ENCODE measurements around the gene ETFA.

The ETFA gene

DNA sequence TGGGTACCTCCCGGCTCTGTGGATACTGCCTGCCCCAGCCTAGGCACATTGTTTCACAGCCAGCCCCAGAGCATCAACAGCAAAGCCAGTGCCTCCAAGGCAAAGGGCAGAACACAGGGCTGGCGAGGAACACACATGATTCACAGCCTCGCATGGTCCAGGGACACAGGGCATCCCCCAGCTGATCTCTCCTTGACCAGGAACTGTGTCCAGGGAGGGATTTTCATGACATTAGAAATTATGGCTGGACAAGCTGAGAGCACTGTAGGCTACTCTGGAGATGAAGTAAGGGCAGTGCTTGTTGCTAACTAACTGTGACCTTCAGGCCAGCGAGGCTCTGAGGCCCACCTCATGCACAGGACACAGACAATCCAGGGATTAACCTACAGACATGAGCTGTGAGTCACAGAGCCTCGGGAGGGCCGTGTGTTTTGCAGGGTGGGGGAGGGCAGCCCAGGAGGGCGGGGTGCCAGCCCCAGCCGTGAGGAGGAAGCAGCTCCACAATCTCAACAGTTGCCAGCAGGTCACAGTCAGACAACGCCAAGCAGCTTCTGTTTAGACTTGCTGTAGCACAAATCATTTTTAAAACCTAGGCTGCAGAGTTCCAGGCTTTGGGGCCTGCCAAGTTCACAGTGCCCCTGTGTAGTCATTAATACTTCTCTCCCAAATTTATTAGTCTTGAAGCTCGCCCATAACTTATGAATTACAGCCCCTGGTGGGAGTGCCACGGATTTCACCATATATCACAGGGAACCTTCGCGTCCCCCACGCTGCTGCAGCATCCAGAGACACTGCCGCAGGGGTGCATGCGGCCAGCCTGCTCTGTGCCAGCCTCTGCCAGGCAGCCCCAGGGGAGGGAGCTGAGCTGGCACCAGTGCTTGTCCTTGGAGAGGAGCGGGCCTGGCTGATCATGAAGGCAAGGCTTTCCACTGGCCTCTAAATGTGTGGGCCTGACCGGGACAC is 114.7 kb downstream of the ETFA start:
- Mint-ChIP-seq H3K27me3 (ENCODE audit: low read depth) (no peaks in the 10 kb centered on the region), H3K4me1 (ENCODE audit: low read depth) (no peaks in the 10 kb centered on the region), H3K36me3 (ENCODE audit: low read depth) (no peaks in the 10 kb centered on the region), H3K27ac (no peak overlapping the region), H3K9me3 (no peaks in the 10 kb centered on the region), H3K4me3 (no peak overlapping the region)

DNA sequence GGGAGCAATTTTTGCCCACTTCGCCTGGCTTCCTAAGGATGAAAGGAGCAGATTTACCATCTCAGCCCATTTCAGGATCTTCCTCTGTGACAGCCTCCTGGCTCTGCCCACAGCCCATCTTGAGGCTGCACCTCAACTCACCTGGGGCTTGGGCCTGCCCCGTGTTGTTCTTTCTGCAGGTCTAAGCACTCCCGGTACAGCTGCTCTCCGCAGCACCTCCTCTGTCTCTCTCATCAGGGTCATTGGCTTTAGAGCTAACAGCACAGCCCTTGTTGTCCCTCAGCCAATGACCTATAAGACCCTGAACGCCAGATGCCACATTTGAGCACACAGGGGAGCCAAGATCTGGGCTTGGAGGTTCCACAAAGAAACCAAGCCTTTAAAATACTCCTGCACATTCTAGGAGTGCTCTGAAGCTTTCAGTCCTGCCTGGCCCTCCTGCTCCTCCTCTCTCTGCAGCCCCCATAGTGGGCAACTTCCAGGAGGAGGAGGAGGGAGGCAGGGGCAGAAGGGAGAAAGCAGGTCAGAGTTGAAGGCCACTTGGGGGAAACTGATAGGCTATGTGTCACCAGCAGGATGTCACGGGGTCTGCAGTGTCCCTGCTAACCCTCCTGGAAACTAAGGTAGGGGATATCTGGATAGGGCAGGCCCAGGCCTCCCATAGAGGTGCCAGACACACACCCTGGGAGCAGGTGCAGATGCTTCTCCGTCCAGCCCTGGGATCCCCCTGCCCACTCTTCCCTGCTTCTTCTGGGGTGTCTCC is 115.6 kb downstream of the ETFA start:
- Mint-ChIP-seq H3K9me3 (no peaks in the 10 kb centered on the region), H3K36me3 (ENCODE audit: low read depth) (no peaks in the 10 kb centered on the region), H3K4me3 (no peak overlapping the region), H3K27ac (no peak overlapping the region), H3K4me1 (ENCODE audit: low read depth) (peaks cover 5% of the 10 kb centered on the region), H3K27me3 (ENCODE audit: low read depth) (peaks cover 7% of the 10 kb centered on the region)

DNA sequence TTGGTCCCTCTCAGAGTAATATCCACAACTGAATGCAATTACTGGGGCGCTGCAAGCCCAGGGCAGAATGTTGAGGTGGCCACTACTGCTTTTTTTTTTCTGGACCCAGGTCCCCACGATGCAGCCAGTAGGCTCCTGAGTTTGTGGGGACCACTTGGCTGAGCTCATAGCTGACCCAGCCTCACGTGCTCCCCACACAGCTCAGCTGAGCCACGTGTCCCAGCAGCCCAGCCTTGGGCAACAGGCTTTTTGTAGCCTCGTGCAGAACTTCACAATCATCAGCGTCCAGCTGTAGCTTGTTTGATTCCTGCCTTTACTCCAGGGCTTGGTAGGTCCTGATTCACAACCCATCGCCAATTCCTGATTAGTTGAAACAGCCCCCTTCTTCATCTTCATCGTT is 117.3 kb downstream of the ETFA start:
- Mint-ChIP-seq H3K27me3 (ENCODE audit: low read depth) (peaks cover 21% of the 10 kb centered on the region), H3K4me3 (no peak overlapping the region)

DNA sequence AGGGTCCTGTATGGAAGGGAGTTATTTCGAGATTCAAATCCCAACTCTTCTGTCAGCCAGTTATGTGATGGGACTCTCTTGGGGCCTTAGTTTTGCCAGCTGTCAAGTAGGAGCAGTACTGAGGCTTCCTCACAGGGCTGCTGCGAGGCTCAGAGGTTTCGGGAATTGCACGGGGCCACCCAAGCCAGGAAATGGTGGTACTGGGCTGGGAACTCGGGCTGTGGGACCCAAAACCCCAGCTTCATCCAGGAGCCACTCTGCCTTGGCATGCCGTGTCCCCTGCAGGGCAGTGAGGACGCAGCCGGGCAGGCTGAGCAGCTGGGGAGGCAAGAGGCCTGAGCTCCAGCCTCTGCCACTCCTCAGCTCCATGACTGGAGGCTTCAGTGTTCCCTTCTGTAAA is 118.6 kb downstream of the ETFA start:
- Mint-ChIP-seq H3K4me1 (ENCODE audit: low read depth) (peaks cover 11% of the 10 kb centered on the region), H3K9me3 (no peaks in the 10 kb centered on the region), H3K27me3 (ENCODE audit: low read depth) (peaks cover 31% of the 10 kb centered on the region), H3K4me3 (no peak overlapping the region), H3K27ac (no peak overlapping the region), H3K36me3 (ENCODE audit: low read depth) (no peaks in the 10 kb centered on the region)

More for the DNA sequence above, 117.3 kb downstream of the ETFA start:
- Mint-ChIP-seq H3K27ac (no peak overlapping the region), H3K4me1 (ENCODE audit: low read depth) (peaks cover 11% of the 10 kb centered on the region), H3K9me3 (no peaks in the 10 kb centered on the region), H3K36me3 (ENCODE audit: low read depth) (no peaks in the 10 kb centered on the region)

DNA sequence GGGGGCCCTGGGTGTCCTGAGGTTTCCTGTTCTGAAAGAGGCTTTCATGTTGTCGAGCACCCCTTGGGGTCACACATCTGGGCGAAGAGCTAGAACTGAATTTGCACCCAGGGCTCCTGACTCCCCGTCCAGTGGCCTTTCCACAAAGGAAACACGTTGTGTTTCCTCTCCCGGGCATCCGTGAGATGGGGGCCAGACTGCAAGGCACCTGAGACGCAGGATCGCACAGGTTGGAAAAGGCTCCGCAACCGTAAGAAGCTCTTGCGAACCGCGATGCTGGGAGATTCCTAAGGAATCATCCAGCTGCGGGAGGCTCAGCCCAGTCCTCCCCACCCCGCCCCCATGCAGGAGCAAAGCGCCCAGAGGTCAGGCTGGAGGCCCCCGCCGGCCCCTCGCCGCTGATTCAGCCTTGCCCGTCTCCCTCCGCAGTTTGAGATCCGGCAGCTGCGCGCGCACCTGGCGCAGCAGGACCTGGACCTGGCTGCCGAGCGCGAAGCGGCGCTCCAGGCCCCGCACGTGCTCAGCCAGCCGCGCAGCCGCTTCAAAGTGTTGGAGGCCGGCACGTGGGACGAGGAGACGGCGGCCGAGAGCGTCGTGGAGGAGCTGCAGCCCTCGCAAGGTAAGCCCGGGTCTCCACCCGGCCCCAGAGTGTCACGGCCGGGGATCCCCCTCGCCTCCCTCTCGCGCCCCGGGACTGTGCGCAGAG is 119.6 kb downstream of the ETFA start:
- no peaks in the 10 kb centered on the region for H3K9me3 Mint-ChIP-seq
- H3K36me3 Mint-ChIP-seq (ENCODE audit: low read depth): no peaks in the 10 kb centered on the region
- peaks cover 11% of the 10 kb centered on the region for H3K4me1 Mint-ChIP-seq (ENCODE audit: low read depth)
- H3K4me3 Mint-ChIP-seq: no peak overlapping the region
- H3K27ac Mint-ChIP-seq: no peak overlapping the region
- H3K27me3 Mint-ChIP-seq (ENCODE audit: low read depth): peaks cover 31% of the 10 kb centered on the region

DNA sequence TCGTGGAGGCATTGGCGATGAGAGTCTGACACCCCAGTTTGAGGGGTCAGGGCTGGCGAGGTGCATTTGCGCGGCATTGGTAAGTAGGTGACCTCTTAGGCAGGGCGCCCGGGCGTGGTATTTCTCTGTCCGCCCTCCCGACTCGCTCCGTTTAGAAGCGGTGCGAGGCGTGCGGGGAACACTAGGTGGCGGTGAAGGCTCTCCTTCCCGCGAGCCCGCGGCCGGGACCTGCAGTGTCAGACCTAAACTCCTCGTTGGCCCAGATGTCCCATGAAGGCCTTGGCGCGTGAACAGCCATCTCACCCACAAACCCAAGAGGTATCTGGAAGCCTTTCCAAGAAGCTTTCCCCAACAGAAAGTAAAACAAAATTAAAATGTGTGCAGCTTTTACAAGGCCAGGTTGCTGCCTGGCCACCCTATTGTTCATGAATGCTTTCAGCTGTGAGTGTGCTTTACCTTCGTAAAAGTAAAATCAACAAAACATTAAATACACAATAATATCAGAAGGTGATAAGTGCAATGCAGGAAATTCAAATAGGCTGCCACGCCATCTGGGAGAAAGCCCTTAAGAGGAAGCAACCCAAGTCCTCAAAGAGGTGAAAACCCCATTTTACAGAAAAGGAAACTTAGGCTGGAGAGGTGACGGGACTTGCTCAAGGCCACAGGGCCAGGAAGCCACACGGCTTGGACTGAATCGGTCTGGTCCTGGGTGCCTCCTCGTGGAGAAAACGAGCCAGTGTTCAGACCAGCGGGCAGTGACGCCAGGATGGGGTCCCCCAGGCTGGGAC is 120.3 kb downstream of the ETFA start:
- peaks cover 31% of the 10 kb centered on the region for H3K27me3 Mint-ChIP-seq (ENCODE audit: low read depth)
- H3K4me3 Mint-ChIP-seq: peak overlapping the region; percentile 36
- no peaks in the 10 kb centered on the region for H3K9me3 Mint-ChIP-seq
- no peaks in the 10 kb centered on the region for H3K36me3 Mint-ChIP-seq (ENCODE audit: low read depth)
- no peak overlapping the region for H3K27ac Mint-ChIP-seq
- peaks cover 11% of the 10 kb centered on the region for H3K4me1 Mint-ChIP-seq (ENCODE audit: low read depth)

DNA sequence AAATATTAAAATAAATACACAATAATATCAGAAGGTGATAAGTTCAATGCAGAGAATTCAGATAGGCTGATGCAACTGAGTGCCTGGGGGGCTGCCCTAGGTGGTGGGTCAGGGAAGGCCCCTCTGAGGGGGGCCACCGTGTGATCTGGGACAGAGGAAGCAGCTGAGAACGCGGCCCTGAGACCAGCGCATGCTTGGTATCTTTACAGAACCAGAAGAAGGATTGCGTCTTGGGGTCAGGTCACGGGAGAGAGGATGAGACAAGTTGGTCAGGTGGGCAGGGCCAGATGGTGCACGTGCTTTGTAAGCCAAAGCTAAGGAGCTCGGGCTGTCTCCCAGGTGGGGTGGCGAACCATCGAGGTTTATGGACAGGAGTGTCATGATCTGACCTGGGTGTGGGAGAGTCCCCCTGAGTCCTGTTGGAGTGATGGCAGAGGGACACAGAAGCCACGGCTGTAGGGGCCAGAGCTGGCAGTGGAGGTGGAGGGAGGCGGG is 121.2 kb downstream of the ETFA start:
- Mint-ChIP-seq H3K4me1 (ENCODE audit: low read depth) (peaks cover 11% of the 10 kb centered on the region), H3K9me3 (no peaks in the 10 kb centered on the region), H3K36me3 (ENCODE audit: low read depth) (no peaks in the 10 kb centered on the region), H3K27me3 (ENCODE audit: low read depth) (peaks cover 37% of the 10 kb centered on the region), H3K4me3 (peak overlapping the region; percentile 47), H3K27ac (peak overlapping the region; percentile 32)

DNA sequence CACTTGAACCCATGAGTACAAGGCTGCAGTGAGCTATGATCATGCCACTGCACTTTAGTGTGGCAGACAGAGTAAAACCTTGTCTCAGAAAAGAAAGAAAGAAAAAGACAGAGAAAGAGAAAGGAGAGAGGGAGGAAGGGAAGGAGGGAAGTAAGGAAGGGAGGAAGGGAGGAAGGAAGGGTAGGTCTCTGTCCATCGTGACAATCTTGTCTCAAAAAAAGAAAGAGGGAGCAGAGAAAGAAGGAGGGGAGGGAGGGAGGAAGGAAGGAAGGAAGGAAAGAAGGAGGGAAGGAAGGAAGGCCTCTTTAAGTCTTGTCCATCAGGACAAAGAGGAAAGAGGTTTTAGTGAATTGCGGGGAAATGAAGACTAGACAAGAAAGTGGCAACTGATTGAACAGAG is 122.2 kb downstream of the ETFA start:
- H3K36me3 Mint-ChIP-seq (ENCODE audit: low read depth): no peaks in the 10 kb centered on the region
- H3K4me3 Mint-ChIP-seq: no peak overlapping the region
- peaks cover 11% of the 10 kb centered on the region for H3K4me1 Mint-ChIP-seq (ENCODE audit: low read depth)
- no peak overlapping the region for H3K27ac Mint-ChIP-seq
- H3K27me3 Mint-ChIP-seq (ENCODE audit: low read depth): peaks cover 38% of the 10 kb centered on the region
- H3K9me3 Mint-ChIP-seq: no peaks in the 10 kb centered on the region

DNA sequence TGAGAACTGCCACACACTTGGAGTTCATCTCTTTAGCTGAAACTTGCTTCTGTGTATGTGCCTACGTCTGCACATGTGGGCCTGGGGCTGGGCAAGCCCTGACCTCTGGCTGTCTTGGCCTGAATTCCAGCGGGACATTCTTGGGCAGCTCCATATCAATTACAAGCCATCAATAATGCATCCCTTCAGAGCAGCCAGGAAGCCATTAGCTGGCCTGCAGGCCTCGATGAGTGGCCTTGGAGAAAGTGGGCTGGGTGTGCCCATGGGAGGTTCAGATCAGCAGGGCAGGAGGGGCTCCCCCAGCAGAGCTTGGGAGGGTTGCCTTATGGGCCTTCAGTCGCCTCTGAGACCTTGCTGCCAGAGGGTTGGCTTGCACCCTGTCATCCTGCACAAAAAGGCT is 124.1 kb downstream of the ETFA start:
- H3K4me1 Mint-ChIP-seq (ENCODE audit: low read depth): peaks cover 11% of the 10 kb centered on the region
- peaks cover 43% of the 10 kb centered on the region for H3K27me3 Mint-ChIP-seq (ENCODE audit: low read depth)
- no peaks in the 10 kb centered on the region for H3K9me3 Mint-ChIP-seq
- H3K36me3 Mint-ChIP-seq (ENCODE audit: low read depth): no peaks in the 10 kb centered on the region
- no peak overlapping the region for H3K27ac Mint-ChIP-seq
- no peak overlapping the region for H3K4me3 Mint-ChIP-seq

DNA sequence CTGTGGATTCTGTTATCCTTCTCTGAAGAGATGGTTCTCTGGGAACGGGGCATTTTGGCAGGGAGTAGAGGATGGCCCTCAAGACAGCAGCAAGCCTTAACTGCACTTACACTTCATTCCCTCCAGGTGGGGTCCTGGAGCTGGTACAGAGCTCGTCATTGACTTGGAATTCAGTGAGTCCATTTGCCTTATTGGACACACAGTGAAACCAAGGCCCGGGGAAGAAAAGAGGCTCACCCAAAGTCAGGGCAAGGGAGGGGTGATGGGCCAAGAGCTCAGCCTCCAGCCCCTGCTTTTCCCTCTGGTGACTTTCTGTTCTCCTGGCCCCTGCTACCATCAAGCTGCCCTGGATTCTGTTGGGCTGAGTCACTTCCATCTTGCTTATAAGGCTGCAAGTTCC is 125.6 kb downstream of the ETFA start:
- Mint-ChIP-seq H3K4me1 (ENCODE audit: low read depth) (peaks cover 15% of the 10 kb centered on the region), H3K9me3 (no peaks in the 10 kb centered on the region), H3K36me3 (ENCODE audit: low read depth) (no peaks in the 10 kb centered on the region), H3K27me3 (ENCODE audit: low read depth) (peaks cover 44% of the 10 kb centered on the region), H3K27ac (no peak overlapping the region), H3K4me3 (no peak overlapping the region)

DNA sequence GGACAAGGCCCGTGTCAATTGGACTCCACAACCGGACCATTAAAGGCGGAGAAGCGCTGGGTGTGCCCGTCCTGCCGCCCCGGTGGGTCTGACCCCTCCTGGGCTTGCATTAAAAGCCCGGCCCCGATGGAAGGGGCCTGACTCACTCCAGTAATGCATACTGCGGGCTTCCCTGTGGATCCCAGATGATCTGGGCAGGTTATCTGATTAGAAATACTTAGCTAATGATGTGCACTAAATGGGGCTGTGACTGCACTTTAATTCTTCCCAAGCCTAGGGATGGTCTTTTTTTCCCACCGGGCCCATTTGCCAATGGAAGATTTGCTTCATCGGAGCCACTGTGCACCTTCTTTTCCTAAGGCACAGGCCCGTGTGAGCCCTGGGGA is 126.6 kb downstream of the ETFA start:
- no peak overlapping the region for H3K4me3 Mint-ChIP-seq
- no peak overlapping the region for H3K27ac Mint-ChIP-seq
- no peaks in the 10 kb centered on the region for H3K9me3 Mint-ChIP-seq
- H3K27me3 Mint-ChIP-seq (ENCODE audit: low read depth): peaks cover 43% of the 10 kb centered on the region
- no peaks in the 10 kb centered on the region for H3K36me3 Mint-ChIP-seq (ENCODE audit: low read depth)
- H3K4me1 Mint-ChIP-seq (ENCODE audit: low read depth): peaks cover 9% of the 10 kb centered on the region

DNA sequence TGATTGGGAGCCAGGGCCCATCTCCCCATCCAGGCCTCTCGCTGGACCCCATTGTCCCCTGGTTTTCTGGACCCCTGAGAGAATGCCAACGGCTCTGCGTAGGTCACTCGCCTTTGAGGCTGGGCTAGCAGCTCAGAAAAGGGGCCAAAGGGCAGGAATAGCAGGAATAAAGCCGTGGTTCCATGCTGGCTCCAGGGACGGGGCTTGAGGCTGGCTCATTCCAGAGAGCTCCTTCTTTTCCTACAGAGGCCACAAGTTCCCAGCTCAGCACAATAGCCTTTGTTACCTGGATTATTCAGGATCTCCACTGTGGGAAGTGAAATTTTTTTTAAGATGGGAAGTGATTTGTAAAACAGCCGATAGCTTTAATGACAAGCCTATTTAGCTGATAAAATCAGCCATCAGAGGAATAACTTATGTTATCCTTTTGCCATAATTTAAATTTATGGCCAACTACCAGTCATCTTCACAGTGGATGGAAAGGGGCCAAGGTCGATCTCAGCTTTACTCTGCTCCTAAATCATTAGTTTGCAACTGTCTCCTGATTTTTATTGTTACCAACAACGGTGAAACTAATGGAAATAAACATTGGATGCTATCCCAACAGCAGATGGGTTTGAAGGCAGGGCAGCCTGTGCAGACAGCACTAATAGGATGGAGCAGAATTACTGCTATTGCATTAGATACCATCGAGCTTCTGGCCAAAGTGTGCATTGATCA is 127.2 kb downstream of the ETFA start:
- Mint-ChIP-seq H3K27me3 (ENCODE audit: low read depth) (peaks cover 44% of the 10 kb centered on the region), H3K9me3 (no peaks in the 10 kb centered on the region), H3K36me3 (ENCODE audit: low read depth) (no peaks in the 10 kb centered on the region), H3K4me1 (ENCODE audit: low read depth) (peaks cover 9% of the 10 kb centered on the region), H3K27ac (no peak overlapping the region), H3K4me3 (no peak overlapping the region)

DNA sequence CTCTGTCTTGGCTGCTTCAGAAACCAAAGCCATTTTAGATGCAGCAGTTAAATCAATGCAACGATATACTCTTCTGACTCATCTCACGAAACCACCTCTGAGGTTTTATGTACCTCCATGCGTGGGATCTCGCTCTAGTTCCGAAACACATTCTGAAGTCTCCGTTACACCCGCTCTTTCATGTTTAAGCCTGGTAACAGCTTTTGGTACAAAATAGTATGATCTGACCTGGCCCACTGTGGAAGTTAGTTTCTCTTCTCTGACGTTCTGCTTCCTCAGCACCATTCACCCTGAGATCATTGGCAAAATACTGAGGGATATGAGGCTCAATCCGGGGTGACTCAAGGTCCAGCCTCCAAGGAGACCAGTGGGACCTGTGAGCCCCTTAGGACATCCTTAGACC is 129.6 kb downstream of the ETFA start:
- Mint-ChIP-seq H3K27me3 (ENCODE audit: low read depth) (peaks cover 46% of the 10 kb centered on the region), H3K36me3 (ENCODE audit: low read depth) (no peaks in the 10 kb centered on the region), H3K9me3 (no peaks in the 10 kb centered on the region), H3K4me1 (ENCODE audit: low read depth) (peaks cover 9% of the 10 kb centered on the region), H3K27ac (no peak overlapping the region), H3K4me3 (no peak overlapping the region)

All from T-helper 1 cell treated with Interleukin-12 subunit alpha and Interleukin-12 subunit beta and Interleukin-4 antibody, amounts not matched to agents 30 μg/mL and 1 μg/mL, for 36 hours (primary cell).